Activated CD8-positive, alpha-beta memory T cell treated with anti-CD3 and anti-CD28 coated beads, Interleukin-2, amount 10 ng/mL, durations not matched to agents 7 days and 5 days (primary cell): Measurements from ENCODE around the gene RNF208. TPM values are rescaled to one million over a fixed set of nuclear protein-coding genes. Genes with fewer than 3 reads are reported as not detected.
A peak's percentile ranks its signal among the peaks of the same experiment; 100 is the strongest.

Experiments
- ATAC-seq: fragments of 150-1000 bp; cut with Tn5 transposase; one replicate; pipeline ENCODE4 v1.10.0; 2021; ENCODE audit warnings: moderate library complexity
- CTCF ChIA-PET: fragments of 350-600 bp; sonication (Branson Sonifier 250); formaldehyde crosslinking; loops from one replicate; lab custom pipeline; 2021; ENCODE audit warnings: antibody characterized with exemption; lab: Charles Lee
- DNase-seq: peaks from one replicate; pipeline ENCODE4 v3.0.0-alpha.2; 2020
- H3K27ac Mint-ChIP-seq: one replicate; pipeline ENCODE4 v1.8.0; 2021; ENCODE audit warnings: mild to moderate bottlenecking, mixed read lengths
- H3K27me3 Mint-ChIP-seq: one replicate; pipeline ENCODE4 v1.8.0; 2021; ENCODE audit warnings: mixed read lengths
- H3K36me3 Mint-ChIP-seq: one replicate; pipeline ENCODE4 v1.8.0; 2021; ENCODE audit warnings: mild to moderate bottlenecking, mixed read lengths
- H3K4me1 Mint-ChIP-seq: one replicate; pipeline ENCODE4 v1.8.0; 2021; ENCODE audit warnings: mixed read lengths
- H3K4me3 Mint-ChIP-seq: one replicate; pipeline ENCODE4 v1.8.0; 2021; ENCODE audit warnings: mild to moderate bottlenecking, moderate library complexity, mixed read lengths
- H3K9me3 Mint-ChIP-seq: one replicate; pipeline ENCODE4 v1.8.0; 2022; ENCODE audit warnings: low read depth, mixed read lengths
- total RNA-seq, 2 experiments: library from RNA; stranded (reverse); gene quantifications; one replicate each; pipeline ENCODE4 v1.2.3, GENCODE V29; 2021

RNF208 gene
- total RNA-seq, 2 experiments from 2014 or later, result 2.9 to 3.0 TPM

DNA sequence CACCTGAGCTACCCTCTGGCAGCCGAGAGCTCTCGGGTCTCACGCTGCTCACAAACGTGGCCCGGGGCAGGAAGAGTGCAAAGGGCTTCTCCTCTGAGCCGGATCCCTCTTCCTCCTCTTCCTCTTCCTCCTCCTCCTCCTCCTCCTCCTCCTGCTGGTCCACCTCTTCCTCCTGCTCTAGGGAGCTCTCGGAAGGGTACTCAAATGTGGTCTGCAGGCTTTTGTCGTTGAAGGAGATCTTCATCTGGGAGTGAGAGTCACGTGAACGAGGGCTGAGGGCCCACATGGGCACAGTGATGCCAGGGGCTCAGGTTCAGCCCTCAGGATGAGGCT lies 29.6 kb downstream of the RNF208 start:
- H3K4me1 Mint-ChIP-seq, result peaks cover 19% of the 10 kb centered on the region
- no peak for ATAC-seq
- H3K9me3 Mint-ChIP-seq, result no peaks in the 10 kb centered on the region
- DNase-seq, result no peak
- CTCF ChIA-PET, result interaction anchor here (1.2 kb wide), 1 partner anchor 8 kb away, joined by 4 read pairs; the partner anchor contains the start of gene TPRN
- H3K27me3 Mint-ChIP-seq, result no peaks in the 10 kb centered on the region
- no peak overlapping the region for H3K27ac Mint-ChIP-seq
- H3K4me3 Mint-ChIP-seq, result no peak overlapping the region
- H3K36me3 Mint-ChIP-seq, result peaks cover 2% of the 10 kb centered on the region

DNA sequence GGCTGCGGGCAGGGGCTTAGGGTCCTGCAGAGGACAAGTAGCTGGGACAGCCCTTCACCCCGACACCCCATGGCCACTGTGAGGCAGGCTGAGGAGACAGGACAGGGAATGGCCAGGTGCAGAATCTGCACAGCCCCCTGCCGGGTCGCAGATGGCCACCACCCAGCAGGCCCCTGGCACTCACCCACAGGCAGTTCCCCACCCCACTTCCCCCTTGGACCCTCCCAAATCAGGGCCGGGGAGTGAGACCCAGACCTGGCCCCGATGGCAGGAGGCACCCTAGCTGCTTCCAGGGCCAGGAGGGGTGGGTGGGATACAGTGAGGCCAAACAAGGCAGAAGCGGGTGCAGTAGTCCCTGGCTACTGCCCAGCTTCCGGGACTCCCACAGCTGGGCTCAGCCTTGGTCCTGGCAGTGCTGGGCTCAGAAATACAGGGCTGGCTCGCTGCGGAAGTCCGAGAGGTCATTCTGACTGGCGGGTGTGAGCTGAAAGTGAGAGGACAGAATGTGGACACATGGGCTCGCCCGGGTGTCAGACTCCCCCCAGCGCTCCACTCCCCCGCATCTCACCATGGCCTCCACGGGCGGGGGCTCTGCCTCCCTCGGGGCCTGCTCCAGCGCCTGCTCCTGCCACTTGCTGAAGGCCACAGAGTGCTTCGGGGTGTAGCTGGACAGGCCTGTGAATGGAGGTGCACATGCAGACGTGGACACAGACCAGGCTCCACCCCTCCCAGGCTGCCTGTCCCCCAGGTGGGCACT lies 30.2 kb downstream of the RNF208 start:
- DNase-seq (no peak), ATAC-seq (no peak)
- H3K27ac Mint-ChIP-seq, result no peak overlapping the region
- H3K4me1 Mint-ChIP-seq, result peaks cover 24% of the 10 kb centered on the region
- H3K36me3 Mint-ChIP-seq, result peaks cover 2% of the 10 kb centered on the region
- H3K9me3 Mint-ChIP-seq, result no peaks in the 10 kb centered on the region
- no peak overlapping the region for H3K4me3 Mint-ChIP-seq
- no peaks in the 10 kb centered on the region for H3K27me3 Mint-ChIP-seq
- CTCF ChIA-PET, result interaction anchor here (1.2 kb wide), 1 partner anchor 9 kb away, joined by 4 read pairs; the partner anchor contains the start of gene TPRN

DNA sequence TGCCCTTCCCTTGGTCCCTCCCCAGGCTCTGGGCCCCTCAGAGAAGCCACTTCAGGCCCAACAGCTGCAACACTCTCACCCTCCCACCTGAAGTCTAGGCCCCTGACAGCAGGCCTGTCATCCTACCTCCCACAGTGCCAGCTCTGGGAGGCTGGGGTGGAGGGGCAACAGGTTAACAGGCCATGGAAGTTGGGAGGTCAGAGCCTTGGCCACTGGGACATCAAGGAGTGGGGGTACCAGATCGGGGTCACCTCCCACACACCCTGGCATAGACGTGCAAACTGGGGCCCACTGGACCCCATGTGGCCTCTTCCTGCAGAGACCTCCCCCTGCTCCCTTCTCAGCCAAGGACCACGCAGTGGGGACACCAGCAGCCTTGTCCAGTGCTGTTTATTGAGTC lies 30.8 kb downstream of the RNF208 start:
- Mint-ChIP-seq H3K27me3 (no peaks in the 10 kb centered on the region), H3K4me3 (no peak overlapping the region), H3K9me3 (no peaks in the 10 kb centered on the region), H3K27ac (peak overlapping the region; percentile 36), H3K4me1 (peaks cover 29% of the 10 kb centered on the region), H3K36me3 (peaks cover 2% of the 10 kb centered on the region)
- CTCF ChIA-PET, result interaction anchor here (5.1 kb wide), 1 partner anchor 13 kb away, joined by 55 read pairs; the partner anchor contains the start of genes NDOR1, TMEM203 and TPRN
- no peak for ATAC-seq
- no peak for DNase-seq

DNA sequence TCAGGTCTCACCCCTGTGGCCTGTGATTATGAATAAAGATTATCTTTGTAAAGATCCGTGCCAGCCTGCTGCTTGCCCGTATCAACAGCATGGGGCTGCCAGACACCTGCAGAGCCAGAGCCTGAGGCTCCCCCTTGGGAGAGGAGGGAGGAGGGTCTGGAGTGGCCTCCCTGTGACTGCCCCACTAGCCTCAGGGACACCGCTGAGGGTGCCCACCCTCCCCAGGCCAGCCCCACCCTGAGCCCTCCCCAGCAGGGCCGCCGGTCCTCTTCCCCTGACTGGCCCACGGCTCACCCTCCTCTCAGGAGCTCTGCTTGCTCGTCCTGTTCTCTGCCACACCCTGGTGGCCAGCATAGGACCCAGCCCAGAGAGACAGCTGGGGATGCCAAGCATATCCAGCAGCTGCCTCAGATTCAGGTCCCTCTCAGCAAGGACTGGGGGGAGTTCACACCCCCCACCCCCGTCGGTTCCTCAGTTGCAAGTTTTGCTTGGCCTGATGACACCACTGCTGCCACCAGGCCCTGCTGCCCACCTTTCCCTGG lies 31.7 kb downstream of the RNF208 start:
- H3K4me1 Mint-ChIP-seq, result peaks cover 34% of the 10 kb centered on the region
- H3K36me3 Mint-ChIP-seq, result peaks cover 2% of the 10 kb centered on the region
- CTCF ChIA-PET, result interaction anchor here (0.7 to 5.1 kb wide), 7 partner anchors 8 to 70 kb away, joined by 3 to 55 read pairs (median 12); partner anchors contain the start of genes CYSRT1, NDOR1, RNF208 and RNF224
- peak overlapping the region; percentile 36 for H3K27ac Mint-ChIP-seq
- no peak for DNase-seq
- peak overlapping the region; percentile 28 for H3K4me3 Mint-ChIP-seq
- ATAC-seq, result no peak
- H3K9me3 Mint-ChIP-seq, result no peaks in the 10 kb centered on the region
- H3K27me3 Mint-ChIP-seq, result no peaks in the 10 kb centered on the region

DNA sequence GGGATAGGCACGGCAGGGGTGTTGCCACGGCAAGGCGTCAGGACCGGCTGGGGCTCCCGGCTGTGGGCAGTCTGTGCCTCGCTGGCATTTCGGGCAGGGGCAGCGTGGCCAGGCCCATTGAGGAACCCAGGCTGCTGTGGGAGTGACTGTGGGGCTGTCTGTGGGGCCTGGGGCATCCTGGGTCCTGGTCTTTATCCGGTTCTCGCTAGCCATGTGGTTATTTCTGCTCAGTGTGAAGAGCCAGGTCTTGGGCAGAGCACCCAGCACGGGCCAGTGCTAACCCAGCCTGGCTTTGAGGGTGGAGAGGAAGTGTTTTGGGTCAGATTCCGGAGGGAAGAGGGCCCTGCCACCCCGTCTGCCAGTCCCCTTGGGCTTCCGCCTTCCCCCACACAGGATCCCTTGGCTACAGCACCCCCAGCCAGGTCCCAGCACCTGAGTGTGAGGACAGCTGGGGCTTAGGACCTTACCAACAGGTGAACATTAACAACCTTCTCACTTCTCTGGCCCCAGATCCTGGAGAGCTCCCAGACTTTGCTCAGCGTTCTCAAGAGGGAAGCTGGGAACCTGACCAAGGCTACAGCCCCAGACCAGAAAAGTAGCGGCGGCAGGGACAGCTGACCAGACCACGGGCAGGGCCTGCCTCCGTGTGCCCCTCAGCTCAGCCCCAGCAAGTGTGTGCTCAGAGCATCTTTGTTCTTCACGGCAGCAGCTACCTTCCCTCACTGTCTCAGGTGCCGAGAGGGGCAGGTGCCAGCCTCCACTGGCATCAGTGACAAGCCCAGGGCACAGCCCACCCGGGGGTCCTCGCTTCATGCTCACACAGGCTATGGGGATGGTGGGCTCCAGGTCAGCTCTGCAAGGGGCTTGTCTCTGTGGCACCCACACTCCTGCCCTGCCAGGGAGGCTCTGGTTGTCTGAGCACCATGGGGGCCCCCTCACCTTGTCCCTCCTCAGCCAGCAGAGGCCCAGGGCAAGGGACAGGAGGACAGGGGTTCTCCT lies 32.4 kb downstream of the RNF208 start:
- Mint-ChIP-seq H3K27me3 (no peaks in the 10 kb centered on the region), H3K9me3 (no peaks in the 10 kb centered on the region), H3K36me3 (peaks cover 2% of the 10 kb centered on the region), H3K4me1 (peaks cover 35% of the 10 kb centered on the region), H3K4me3 (peak overlapping the region; percentile 93), H3K27ac (peak overlapping the region; percentile 92)
- ATAC-seq (no peak), DNase-seq (no peak)
- CTCF ChIA-PET, result interaction anchor here (0.9 to 5.1 kb wide), 24 partner anchors 9 to 161 kb away, joined by 3 to 55 read pairs (median 4); partner anchors contain the start of genes CYSRT1, NDOR1, NELFB and RNF208

DNA sequence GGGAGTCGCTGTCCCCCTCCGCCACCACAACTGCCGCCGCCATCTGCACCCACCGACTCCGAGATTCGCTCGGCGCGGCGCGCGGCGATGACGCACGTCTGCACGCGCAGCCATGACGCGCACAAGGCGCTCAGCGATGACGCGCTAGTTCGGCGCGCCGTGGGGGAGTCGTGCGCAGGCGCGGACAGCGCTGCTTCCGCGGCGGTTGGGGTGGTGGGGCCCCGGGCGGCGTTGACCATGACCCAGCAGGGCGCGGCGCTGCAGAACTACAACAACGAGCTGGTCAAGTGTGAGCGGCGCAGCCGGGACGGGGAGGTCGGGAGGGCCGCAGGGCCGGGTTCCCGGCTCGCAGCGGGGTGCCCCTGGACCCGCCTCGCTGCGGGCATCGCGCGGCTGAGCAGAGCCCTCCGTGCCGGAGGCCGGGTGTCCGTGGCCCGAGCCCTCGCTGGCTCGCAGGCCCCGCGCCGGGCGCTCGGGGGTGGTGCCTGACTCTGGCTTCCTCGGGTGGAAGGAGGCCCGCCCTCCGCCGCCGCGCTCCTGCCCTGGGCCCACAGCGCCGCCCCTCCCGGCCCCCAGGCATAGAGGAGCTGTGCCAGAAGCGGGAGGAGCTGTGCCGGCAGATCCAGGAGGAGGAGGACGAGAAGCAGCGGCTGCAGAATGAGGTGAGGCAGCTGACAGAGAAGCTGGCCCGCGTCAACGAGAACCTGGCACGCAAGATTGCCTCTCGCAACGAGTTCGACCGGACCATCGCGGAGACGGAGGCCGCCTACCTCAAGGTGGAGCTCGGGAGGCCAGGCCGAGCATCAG lies 33.3 kb downstream of the RNF208 start, which contains the start of the genes ANAPC2 and SSNA1:
ANAPC2 (minus strand) TSS at position 71 of the 807 bp plus-strand sequence; CDS start at position 43, 28 bp downstream.
SSNA1 (plus strand) TSS at position 187 of the 807 bp plus-strand sequence; CDS start at position 238, 51 bp downstream.
- CTCF ChIA-PET, result interaction anchor here (0.9 to 5.1 kb wide), 26 partner anchors 10 to 160 kb away, joined by 3 to 55 read pairs (median 4); partner anchors contain the start of genes CYSRT1, NDOR1, NELFB and RNF208
- Mint-ChIP-seq H3K27me3 (no peaks in the 10 kb centered on the region), H3K27ac (peak within 1 kb of the TSS; percentile 92), H3K9me3 (no peaks in the 10 kb centered on the region), H3K4me1 (peaks cover 35% of the 10 kb centered on the region), H3K4me3 (peak within 1 kb of the TSS; percentile 93), H3K36me3 (peaks cover 2% of the 10 kb centered on the region)
- DNase-seq, result peak; percentile 93
- peak; percentile 81 for ATAC-seq

DNA sequence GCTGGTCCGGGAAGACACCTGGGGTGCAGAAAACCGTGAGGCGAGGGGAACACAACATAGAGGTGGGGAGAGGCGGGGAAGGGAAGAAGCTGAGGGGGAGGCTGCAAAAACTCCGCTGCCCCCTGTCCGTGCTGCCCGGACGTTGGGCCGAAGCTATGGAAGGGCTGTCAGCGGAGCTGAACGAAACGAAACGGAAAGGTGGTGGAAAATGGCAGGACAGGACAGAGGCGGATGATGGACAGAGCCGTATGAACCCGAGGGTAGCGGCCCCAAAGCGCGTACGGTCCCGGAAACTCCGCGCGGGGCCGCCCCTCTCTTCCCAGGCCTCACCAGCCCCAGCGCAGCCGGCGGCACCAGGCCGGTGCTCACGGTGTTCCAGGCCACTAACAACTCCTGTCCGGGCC lies 34.0 kb downstream of the RNF208 start:
- peaks cover 35% of the 10 kb centered on the region for H3K4me1 Mint-ChIP-seq
- CTCF ChIA-PET, result interaction anchor here (0.9 to 5.1 kb wide), 17 partner anchors 10 to 154 kb away, joined by 3 to 55 read pairs (median 8); partner anchors contain the start of genes CYSRT1, NDOR1, NELFB and RNF208
- H3K27me3 Mint-ChIP-seq, result no peaks in the 10 kb centered on the region
- ATAC-seq, result no peak
- peak overlapping the region; percentile 93 for H3K4me3 Mint-ChIP-seq
- DNase-seq, result no peak
- H3K27ac Mint-ChIP-seq, result peak overlapping the region; percentile 92
- no peaks in the 10 kb centered on the region for H3K9me3 Mint-ChIP-seq
- peaks cover 2% of the 10 kb centered on the region for H3K36me3 Mint-ChIP-seq

DNA sequence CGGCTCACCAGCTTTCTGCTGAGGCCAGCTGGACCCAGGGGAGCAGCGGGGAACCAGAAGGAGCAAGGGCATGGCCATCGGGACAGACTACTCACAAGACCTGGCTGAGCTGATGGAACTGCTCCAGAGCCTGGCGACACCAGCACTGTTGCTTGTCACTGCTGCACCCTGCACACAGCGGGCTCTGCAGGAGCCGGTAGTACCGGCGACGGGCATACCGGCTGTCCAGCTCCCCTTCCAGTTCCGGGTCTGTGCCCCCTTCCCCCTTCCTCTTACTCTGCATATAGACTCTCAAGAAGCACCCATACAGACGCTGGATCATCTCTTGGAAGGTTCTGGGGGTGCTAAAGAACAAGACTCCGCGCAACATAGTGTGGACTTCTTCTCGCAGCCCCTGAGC lies 34.7 kb downstream of the RNF208 start:
- no peak for DNase-seq
- no peak for ATAC-seq
- H3K4me1 Mint-ChIP-seq, result peaks cover 35% of the 10 kb centered on the region
- CTCF ChIA-PET, result interaction anchor here (1.2 to 5.1 kb wide), 8 partner anchors 11 to 67 kb away, joined by 6 to 55 read pairs (median 11); partner anchors contain the start of genes CYSRT1, NDOR1, NELFB and RNF208
- H3K9me3 Mint-ChIP-seq, result no peaks in the 10 kb centered on the region
- H3K27ac Mint-ChIP-seq, result peak overlapping the region; percentile 92
- H3K36me3 Mint-ChIP-seq, result peaks cover 2% of the 10 kb centered on the region
- no peaks in the 10 kb centered on the region for H3K27me3 Mint-ChIP-seq
- H3K4me3 Mint-ChIP-seq, result peak overlapping the region; percentile 93

DNA sequence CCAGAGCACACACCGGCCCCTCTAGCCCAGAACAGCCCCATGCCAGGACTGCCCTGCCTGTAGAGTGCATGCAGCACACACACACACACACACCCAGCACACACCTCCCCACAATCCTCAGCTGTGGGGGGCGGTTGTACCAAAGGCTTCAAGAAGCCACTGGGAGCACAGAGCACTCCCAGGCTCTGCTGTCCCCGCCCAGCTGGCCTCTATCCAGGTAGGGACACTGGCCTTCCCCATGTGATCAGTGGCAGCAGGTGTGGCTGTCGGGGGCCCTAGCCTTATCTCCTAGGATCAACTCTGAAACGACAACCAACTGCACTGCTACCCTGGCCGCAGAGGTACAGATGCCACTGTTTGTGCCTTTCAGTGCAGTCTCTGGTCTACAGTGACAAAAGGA lies 35.7 kb downstream of the RNF208 start:
- Mint-ChIP-seq H3K27me3 (no peaks in the 10 kb centered on the region), H3K9me3 (no peaks in the 10 kb centered on the region), H3K27ac (no peak overlapping the region), H3K4me3 (peak overlapping the region; percentile 93), H3K4me1 (peaks cover 35% of the 10 kb centered on the region), H3K36me3 (peaks cover 5% of the 10 kb centered on the region)
- ATAC-seq (no peak), DNase-seq (no peak)
- CTCF ChIA-PET, result interaction anchor here (3.5 to 5.1 kb wide), 2 partner anchors 18 to 50 kb away, joined by 15 to 55 read pairs; partner anchors contain the start of genes NDOR1, TMEM203 and TPRN

DNA sequence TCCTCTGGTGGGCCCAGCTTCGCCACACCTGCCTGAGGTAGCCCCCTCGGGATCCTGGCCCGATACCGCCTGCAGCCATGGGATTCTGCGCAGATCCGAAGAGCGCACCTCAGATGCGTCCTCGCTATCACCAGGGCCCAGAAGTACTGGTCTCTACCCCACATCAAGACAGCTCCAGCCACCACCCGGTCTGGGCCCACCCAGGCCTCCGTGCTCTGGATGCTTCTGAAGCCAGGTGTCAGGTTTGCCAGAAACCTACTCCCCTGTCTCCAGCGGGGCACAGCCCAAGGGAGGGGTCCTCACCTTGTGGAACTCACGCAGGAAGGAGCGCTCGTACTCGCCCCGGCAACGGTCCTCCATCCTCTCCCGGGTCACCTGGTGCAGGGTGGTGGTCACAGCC lies 36.1 kb downstream of the RNF208 start:
- H3K9me3 Mint-ChIP-seq, result no peaks in the 10 kb centered on the region
- peaks cover 5% of the 10 kb centered on the region for H3K36me3 Mint-ChIP-seq
- CTCF ChIA-PET, result no interaction called here
- peaks cover 35% of the 10 kb centered on the region for H3K4me1 Mint-ChIP-seq
- H3K27me3 Mint-ChIP-seq, result no peaks in the 10 kb centered on the region
- no peak overlapping the region for H3K4me3 Mint-ChIP-seq
- DNase-seq (no peak), ATAC-seq (no peak)
- no peak overlapping the region for H3K27ac Mint-ChIP-seq

DNA sequence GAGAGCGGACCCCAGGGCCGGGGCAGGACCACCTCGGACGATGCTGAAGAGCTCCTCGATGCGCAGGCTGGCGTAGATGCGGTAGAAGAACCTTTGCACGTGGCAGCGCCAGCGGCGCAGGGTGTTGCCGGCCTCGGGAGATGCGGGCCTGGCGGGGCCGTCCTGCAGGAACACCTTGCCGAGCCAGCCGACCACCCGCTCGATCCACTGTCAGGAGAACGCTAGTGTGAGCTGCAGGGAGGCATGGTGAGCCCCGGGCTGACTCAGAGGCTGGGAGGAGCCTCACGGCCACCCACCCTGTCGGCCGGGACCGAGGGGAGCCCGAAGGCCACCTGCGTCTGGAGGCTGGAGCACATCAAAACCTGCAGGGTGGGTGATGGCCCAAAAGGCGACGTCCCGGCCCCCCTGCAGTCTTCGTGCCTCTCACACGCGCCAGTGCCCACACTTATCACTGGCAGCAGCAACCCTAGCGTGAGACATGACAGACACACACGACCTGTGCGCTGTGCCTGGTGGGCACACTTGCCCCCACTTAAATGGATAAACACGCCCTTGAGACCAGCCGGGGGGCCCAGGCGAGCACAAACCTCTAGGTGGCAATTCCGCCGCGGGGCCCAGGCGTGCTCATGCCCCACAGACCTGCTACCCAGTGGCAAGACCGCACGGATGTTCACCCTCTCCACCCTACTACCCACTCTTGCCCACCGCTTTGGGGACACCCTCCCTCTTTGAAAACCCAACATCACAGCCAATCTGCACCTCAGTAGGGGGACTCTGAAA lies 37.0 kb downstream of the RNF208 start:
- CTCF ChIA-PET, result no interaction called here
- ATAC-seq, result no peak
- no peaks in the 10 kb centered on the region for H3K9me3 Mint-ChIP-seq

More for the DNA sequence above, 37.0 kb downstream of the RNF208 start:
- DNase-seq, result no peak
- Mint-ChIP-seq H3K36me3 (peaks cover 4% of the 10 kb centered on the region), H3K27me3 (no peaks in the 10 kb centered on the region), H3K4me1 (peaks cover 28% of the 10 kb centered on the region), H3K27ac (no peak overlapping the region), H3K4me3 (no peak overlapping the region)
